ENCODE results near the gene ENHO.

DNA sequence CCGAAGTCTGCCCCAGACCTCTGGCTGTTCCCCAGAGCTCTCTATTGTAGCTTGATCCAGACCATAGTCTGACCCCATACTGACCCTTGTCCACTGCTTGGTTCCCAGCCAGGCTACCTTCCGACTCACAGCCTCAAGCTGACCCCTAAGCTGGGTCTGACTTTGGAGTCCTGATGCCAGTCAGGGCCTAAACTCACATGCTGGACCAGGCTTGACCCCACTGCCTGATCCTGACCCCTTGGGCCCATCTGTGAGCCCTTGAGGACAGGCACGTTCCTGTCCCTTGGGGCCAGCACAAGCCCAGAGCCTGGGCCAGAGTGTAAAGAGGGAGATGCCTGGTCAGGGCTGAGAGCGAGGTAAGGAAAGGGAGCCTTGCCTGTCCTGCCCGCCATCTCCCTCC lies 32.7 kb upstream of the ENHO start:
- TF ChIP-seq ZNF274 (IDR thresholded peaks at IDR 0.05; ENCODE audit: low read depth, low read length) (no peak), YY1 (IDR thresholded peaks at IDR 0.05; ENCODE audit: insufficient read depth, insufficient read length) (no peak), SUZ12 (IDR thresholded peaks at IDR 0.05; ENCODE audit: extremely low read depth, insufficient read depth, insufficient read length) (no peak)
